ENCODE results near the gene FSCN2. TPM values are rescaled to one million over a fixed set of nuclear protein-coding genes. Genes with fewer than 3 reads are reported as not detected.
A peak's percentile ranks its signal among the peaks of the same experiment; 100 is the strongest.

The FSCN2 gene
- total and polyA plus RNA-seq, 10 of the 15 experiments (the other 5 are each of a cell fraction or from before 2014, with no cell fraction given), result 0.12 to 2.1 (median 0.65) TPM; not detected in 3

DNA sequence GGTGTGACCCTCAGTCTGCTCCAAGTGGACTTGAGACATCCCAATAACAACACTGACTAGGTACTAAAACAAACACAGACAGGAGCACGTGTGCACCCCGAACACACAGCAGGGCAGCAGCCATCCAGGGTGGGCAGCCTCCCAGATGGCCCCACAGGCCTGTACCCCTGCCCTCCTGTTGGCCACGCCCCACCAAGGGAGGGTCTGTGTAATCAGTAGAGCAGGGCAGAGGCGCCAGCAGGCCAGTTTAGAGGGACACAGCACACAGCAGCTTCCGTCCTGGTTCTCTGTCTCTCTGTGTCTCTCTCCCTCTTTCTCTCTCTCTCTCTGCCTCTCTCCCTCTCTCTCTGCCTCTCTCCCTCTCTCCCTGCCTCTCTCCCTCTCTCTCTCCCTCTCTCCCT lies 37.0 kb upstream of the FSCN2 start:
- Histone ChIP-seq H3K9ac (ENCODE audit: control insufficient read depth, insufficient read depth, low read length) (no peak overlapping the region), H3K4me1 (ENCODE audit: control insufficient read depth, insufficient read depth, low read length) (no peaks in the 10 kb centered on the region), H3K4me3 (no peak overlapping the region), H3K36me3 (ENCODE audit: control insufficient read depth in 2 of 2, insufficient read depth in 2 of 2, low read length in 1 of 2) (no peaks in the 10 kb centered on the region), H2AFZ (ENCODE audit: control insufficient read depth, low read depth, low read length) (no peak overlapping the region), H3K4me2 (ENCODE audit: control insufficient read depth, insufficient read depth) (no peak overlapping the region), H3K79me2 (ENCODE audit: control insufficient read depth, insufficient read depth, low read length) (no peaks in the 10 kb centered on the region), H3K27ac (ENCODE audit: control insufficient read depth, insufficient read depth) (no peak overlapping the region), H4K20me1 (ENCODE audit: control insufficient read depth, insufficient read depth) (no peaks in the 10 kb centered on the region), H3K9me3 (replicated peaks; ENCODE audit: control insufficient read depth, insufficient read depth, low read length) (no peaks in the 10 kb centered on the region; the same call in 2 of the 3 replicates), H3K27me3 (replicated peaks in 1 of 2; ENCODE audit: control insufficient read depth in 2 of 2, insufficient read depth in 2 of 2, low read length in 1 of 2) (peaks cover 5 to 7% of the 10 kb centered on the region in 2 experiments)
- DNase-seq (ENCODE audit: low read depth, low spot score) (no peak), ATAC-seq (peak; percentile 53), FAIRE-seq (no peak)
- in situ Hi-C loops (cut with MboI), result loop anchor here (25.0 kb wide), 1 partner anchor 354 kb away; no protein-coding TSS in a partner anchor
- ChIA-PET RAD21 (ENCODE audit: unreplicated experiment) (no interaction called here), SMC1A (ENCODE audit: uncharacterized antibody, unreplicated experiment) (no interaction called here), POLR2A (no interaction called here), CTCF (no interaction called here)
- 37% methylated on average over 5 of the region's 5 CpGs for WGBS (ENCODE audit: insufficient coverage, insufficient replicate concordance, low lambda C conversion rate, missing lambda C conversion rate)
- intact Hi-C loops (cut with micrococcal nuclease; ENCODE audit: unreplicated experiment), result no loop called here
- BruUV-seq (replicated peaks), result no TSS peak
- TF ChIP-seq RCOR1 (conservative IDR thresholded peaks at IDR 0.05; ENCODE audit: low read depth, low read length) (no peak), EED (IDR thresholded peaks at IDR 0.05; ENCODE audit: low read depth) (no peak), ZNF217 (IDR thresholded peaks at IDR 0.05) (no peak), POLR2A (IDR thresholded peaks at IDR 0.05; ENCODE audit: low read depth, low read length) (no peak), PAX8 (IDR thresholded peaks at IDR 0.05) (no peak), FOXM1 (IDR thresholded peaks at IDR 0.05; ENCODE audit: low read depth, low read length) (no peak), MYC (IDR thresholded peaks at IDR 0.05; ENCODE audit: insufficient read depth, insufficient read length, insufficient replicate concordance, low read length, severe bottlenecking) (no peak), ATF7 (IDR thresholded peaks at IDR 0.05; ENCODE audit: low read depth) (no peak), MXI1 (IDR thresholded peaks at IDR 0.05; ENCODE audit: low read depth, low read length) (no peak), CHD4 (IDR thresholded peaks at IDR 0.05) (no peak), CBX3 (IDR thresholded peaks at IDR 0.05; ENCODE audit: borderline replicate concordance, low read depth) (no peak), IKZF1 (conservative IDR thresholded peaks at IDR 0.05) (no peak), NFYB (IDR thresholded peaks at IDR 0.05; ENCODE audit: insufficient read depth, low read depth, low read length) (no peak)
- TF ChIP-seq, protein P1, sequence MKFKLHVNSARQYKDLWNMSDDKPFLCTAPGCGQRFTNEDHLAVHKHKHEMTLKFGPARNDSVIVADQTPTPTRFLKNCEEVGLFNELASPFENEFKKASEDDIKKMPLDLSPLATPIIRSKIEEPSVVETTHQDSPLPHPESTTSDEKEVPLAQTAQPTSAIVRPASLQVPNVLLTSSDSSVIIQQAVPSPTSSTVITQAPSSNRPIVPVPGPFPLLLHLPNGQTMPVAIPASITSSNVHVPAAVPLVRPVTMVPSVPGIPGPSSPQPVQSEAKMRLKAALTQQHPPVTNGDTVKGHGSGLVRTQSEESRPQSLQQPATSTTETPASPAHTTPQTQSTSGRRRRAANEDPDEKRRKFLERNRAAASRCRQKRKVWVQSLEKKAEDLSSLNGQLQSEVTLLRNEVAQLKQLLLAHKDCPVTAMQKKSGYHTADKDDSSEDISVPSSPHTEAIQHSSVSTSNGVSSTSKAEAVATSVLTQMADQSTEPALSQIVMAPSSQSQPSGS (IDR thresholded peaks at IDR 0.05; ENCODE audit: low read length), result no peak
- TF ChIP-seq, protein P2, sequence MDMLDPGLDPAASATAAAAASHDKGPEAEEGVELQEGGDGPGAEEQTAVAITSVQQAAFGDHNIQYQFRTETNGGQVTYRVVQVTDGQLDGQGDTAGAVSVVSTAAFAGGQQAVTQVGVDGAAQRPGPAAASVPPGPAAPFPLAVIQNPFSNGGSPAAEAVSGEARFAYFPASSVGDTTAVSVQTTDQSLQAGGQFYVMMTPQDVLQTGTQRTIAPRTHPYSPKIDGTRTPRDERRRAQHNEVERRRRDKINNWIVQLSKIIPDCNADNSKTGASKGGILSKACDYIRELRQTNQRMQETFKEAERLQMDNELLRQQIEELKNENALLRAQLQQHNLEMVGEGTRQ (IDR thresholded peaks at IDR 0.05; ENCODE audit: borderline replicate concordance, low read depth, low read length), result no peak
- TF ChIP-seq, protein P3, sequence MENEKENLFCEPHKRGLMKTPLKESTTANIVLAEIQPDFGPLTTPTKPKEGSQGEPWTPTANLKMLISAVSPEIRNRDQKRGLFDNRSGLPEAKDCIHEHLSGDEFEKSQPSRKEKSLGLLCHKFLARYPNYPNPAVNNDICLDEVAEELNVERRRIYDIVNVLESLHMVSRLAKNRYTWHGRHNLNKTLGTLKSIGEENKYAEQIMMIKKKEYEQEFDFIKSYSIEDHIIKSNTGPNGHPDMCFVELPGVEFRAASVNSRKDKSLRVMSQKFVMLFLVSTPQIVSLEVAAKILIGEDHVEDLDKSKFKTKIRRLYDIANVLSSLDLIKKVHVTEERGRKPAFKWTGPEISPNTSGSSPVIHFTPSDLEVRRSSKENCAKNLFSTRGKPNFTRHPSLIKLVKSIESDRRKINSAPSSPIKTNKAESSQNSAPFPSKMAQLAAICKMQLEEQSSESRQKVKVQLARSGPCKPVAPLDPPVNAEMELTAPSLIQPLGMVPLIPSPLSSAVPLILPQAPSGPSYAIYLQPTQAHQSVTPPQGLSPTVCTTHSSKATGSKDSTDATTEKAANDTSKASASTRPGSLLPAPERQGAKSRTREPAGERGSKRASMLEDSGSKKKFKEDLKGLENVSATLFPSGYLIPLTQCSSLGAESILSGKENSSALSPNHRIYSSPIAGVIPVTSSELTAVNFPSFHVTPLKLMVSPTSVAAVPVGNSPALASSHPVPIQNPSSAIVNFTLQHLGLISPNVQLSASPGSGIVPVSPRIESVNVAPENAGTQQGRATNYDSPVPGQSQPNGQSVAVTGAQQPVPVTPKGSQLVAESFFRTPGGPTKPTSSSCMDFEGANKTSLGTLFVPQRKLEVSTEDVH (IDR thresholded peaks at IDR 0.05; ENCODE audit: low read depth, partially characterized antibody), result no peak
- TF ChIP-seq, protein P4, sequence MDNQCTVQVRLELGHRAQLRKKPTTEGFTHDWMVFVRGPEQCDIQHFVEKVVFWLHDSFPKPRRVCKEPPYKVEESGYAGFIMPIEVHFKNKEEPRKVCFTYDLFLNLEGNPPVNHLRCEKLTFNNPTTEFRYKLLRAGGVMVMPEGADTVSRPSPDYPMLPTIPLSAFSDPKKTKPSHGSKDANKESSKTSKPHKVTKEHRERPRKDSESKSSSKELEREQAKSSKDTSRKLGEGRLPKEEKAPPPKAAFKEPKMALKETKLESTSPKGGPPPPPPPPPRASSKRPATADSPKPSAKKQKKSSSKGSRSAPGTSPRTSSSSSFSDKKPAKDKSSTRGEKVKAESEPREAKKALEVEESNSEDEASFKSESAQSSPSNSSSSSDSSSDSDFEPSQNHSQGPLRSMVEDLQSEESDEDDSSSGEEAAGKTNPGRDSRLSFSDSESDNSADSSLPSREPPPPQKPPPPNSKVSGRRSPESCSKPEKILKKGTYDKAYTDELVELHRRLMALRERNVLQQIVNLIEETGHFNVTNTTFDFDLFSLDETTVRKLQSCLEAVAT (IDR thresholded peaks at IDR 0.05), result no peak
- TF ChIP-seq, protein P5, sequence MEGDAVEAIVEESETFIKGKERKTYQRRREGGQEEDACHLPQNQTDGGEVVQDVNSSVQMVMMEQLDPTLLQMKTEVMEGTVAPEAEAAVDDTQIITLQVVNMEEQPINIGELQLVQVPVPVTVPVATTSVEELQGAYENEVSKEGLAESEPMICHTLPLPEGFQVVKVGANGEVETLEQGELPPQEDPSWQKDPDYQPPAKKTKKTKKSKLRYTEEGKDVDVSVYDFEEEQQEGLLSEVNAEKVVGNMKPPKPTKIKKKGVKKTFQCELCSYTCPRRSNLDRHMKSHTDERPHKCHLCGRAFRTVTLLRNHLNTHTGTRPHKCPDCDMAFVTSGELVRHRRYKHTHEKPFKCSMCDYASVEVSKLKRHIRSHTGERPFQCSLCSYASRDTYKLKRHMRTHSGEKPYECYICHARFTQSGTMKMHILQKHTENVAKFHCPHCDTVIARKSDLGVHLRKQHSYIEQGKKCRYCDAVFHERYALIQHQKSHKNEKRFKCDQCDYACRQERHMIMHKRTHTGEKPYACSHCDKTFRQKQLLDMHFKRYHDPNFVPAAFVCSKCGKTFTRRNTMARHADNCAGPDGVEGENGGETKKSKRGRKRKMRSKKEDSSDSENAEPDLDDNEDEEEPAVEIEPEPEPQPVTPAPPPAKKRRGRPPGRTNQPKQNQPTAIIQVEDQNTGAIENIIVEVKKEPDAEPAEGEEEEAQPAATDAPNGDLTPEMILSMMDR (IDR thresholded peaks at IDR 0.05 in 2 of 3, conservative IDR thresholded peaks at IDR 0.05 in 1 of 3; ENCODE audit: control insufficient read depth in 2 of 3, extremely low read depth in 1 of 3, insufficient read depth in 1 of 3, low read depth in 3 of 3, low read length in 3 of 3), result no peak

Measured in GM12878 (cell line).